ENCODE results near the gene ZCCHC10. TPM values are rescaled to one million over a fixed set of nuclear protein-coding genes. Genes with fewer than 3 reads are reported as not detected.

ZCCHC10 gene

GRCh38 chr5:132947671-132948070 lies 78.7 kb downstream of the ZCCHC10 start:
- no CpG with 5 or more reads among the region's 2 CpGs for WGBS (ENCODE audit: extremely low coverage, insufficient coverage, low lambda C conversion rate)
- no peak overlapping the region for H3K4me2 ChIP-seq (ENCODE audit: low read length)
- no peak overlapping the region for H4K5ac ChIP-seq (ENCODE audit: low read length)
- no peak overlapping the region for H2BK5ac ChIP-seq (ENCODE audit: low read length)
- no peak overlapping the region for H3K27ac ChIP-seq (ENCODE audit: low read depth, low read length)
- no peak overlapping the region for H3K4ac ChIP-seq (ENCODE audit: low read depth, low read length)
- no peak overlapping the region for H2AK5ac ChIP-seq (ENCODE audit: low read length)
- H3K9ac ChIP-seq (ENCODE audit: low read length), result no peak overlapping the region
- no peak overlapping the region for H4K8ac ChIP-seq (ENCODE audit: low read depth, low read length)
- H2BK120ac ChIP-seq (ENCODE audit: low read depth, low read length), result no peak overlapping the region
- H3K18ac ChIP-seq (ENCODE audit: low read length), result no peak overlapping the region
- peaks cover 16% of the 10 kb centered on the region for H3K79me1 ChIP-seq (ENCODE audit: low read length)
- no peaks in the 10 kb centered on the region for H3K36me3 ChIP-seq (ENCODE audit: control insufficient read depth, insufficient read depth, low read length)
- no peak overlapping the region for H3K4me3 ChIP-seq (ENCODE audit: low read length)
- peaks cover 69% of the 10 kb centered on the region for H3K79me2 ChIP-seq (ENCODE audit: control insufficient read depth, insufficient read depth, low read length)
- no peaks in the 10 kb centered on the region for H3K27me3 ChIP-seq (ENCODE audit: insufficient read depth, low read length, poor library complexity)
- no peaks in the 10 kb centered on the region for H3K4me1 ChIP-seq (ENCODE audit: control insufficient read depth, low read depth, low read length)
- H3K56ac ChIP-seq (ENCODE audit: low read length), result no peak overlapping the region
- H3K23ac ChIP-seq (ENCODE audit: low read length), result no peak overlapping the region
- no peak for DNase-seq
- H2BK15ac ChIP-seq (replicated peaks; ENCODE audit: low read depth), result no peak overlapping the region

Small RNA genes within 50 kb of the gene (small RNA-seq; reads per million reads assigned to genes)
- gene AC113410.1 (ENCODE audit: insufficient read depth), result not detected
- not detected for gene AC113410.3 (ENCODE audit: insufficient read depth)
- not detected for gene ATP6V0E1P1 (ENCODE audit: insufficient read depth)
- gene RF00019 (ENCODE audit: insufficient read depth), result not detected

Data from mesendoderm (in vitro differentiated cells).